GM18517 (cell line): ENCODE measurements around the gene OR14A16.

Experiments
- ATAC-seq: cut with Tn5 transposase; IDR thresholded peaks from one replicate; pipeline ENCODE4 v1.9.1; 2021; ENCODE audit warnings: mild to moderate bottlenecking, moderate library complexity; ENCODE audit not compliant: unreplicated experiment

OR14A16 gene, protein sequence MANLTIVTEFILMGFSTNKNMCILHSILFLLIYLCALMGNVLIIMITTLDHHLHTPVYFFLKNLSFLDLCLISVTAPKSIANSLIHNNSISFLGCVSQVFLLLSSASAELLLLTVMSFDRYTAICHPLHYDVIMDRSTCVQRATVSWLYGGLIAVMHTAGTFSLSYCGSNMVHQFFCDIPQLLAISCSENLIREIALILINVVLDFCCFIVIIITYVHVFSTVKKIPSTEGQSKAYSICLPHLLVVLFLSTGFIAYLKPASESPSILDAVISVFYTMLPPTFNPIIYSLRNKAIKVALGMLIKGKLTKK

DNA sequence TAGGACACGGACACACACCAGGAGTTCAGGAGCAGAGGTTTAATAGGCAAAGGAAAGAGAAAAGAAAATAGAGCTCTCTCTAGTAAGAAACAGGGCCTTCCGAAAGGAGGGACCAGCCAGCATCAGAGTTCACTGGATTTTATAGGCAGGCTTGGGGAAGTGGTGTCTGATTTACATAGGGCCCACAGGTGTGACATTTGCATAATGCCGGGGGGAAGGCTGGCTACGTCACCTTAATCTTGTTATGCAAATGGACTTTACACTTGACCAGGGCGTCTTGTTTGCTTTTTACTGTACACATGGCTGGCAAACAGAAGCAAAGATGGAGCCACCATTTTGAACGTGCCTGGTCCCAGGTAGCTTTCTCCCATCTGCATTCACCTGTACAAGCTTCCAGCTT, at the start of gene OR14A16:
OR14A16 (minus strand) TSS at position 97 of the 400 bp plus-strand sequence. CDS start 8,390 bp downstream, outside the sequence.
- ATAC-seq, result no peak

DNA sequence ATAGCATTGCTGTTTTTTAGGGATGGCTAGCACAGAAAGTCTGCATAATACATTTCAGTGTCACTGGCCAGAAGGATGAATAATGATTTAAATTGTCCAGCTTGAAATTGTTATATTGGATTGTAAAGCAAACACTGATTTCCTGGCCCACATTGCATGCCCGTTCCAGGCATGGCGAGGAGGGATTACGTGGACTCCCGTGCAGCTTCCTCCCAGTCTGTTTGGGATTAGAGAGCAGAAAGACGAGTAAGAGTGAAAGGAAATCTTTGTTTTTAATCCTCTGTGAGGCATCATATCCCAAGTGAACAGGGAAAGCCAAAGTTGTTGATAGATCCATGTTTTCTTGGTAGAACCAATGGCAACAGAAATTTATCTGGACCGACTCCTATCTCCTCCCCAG, 41.5 kb upstream of the OR14A16 start:
- ATAC-seq, result no peak

DNA sequence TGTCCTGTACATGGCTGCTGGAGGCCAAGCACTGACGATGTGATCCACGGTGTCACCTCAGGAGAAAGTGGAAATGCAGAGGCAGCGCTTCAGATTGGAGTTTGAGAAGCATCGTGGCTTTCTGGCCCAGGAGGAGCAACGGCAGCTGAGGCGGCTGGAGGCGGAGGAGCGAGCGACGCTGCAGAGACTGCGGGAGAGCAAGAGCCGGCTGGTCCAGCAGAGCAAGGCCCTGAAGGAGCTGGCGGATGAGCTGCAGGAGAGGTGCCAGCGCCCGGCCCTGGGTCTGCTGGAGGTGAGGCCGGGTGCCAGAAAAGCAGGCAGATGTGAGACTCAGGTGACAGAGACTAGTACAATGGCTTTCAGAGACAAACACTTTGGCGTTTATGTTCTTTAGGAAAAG, 40.7 kb upstream of the OR14A16 start:
- no peak for ATAC-seq

DNA sequence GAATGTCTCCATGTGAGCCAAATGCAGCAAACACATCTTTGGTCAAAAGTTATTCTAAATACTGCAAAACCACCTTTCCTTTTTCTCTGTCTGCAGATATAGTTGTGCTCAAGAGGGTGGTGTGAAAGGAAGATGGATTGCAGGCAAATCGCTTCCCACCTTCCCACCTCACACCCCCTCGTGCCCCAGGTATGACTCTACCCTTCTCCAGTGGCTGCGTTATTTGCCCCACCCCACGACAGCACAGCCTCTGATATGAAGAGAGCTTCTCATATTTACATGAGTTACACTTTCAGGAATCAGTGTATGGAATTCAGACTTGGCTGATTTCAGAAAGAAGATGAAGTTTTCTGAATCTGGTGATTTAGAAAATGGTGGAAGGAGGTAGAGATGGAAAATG, 38.8 kb upstream of the OR14A16 start:
- ATAC-seq, result no peak

DNA sequence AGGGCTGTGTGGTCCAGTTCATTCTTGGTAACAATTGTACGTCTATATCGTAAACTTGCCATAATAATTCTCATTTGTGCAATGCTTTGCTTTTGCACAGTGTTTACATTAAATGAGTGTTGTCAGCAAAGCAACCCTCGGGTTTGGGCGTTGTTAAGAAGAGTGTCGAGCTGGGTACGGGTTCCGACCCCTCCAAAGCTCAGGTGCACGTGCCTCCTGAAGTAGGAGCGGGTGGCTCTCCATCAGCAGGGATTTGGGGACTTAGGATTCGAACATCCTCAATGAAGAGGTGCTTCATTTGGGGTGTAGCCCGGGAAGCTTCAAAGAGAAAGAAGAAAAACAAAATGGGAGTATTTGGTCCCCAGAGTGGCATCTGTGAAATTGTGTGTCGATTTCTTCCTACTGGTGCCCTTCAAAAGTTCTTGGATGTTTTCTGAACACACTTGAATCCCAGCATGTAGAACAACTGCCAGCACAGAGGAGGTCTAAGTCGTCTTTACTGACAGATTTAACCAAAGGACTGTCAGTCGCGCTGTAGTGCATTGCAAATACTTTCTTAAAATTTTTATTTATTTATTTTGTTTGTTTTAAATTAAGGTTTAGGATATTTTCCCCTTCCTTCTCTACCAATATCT, 34.2 kb upstream of the OR14A16 start:
- ATAC-seq, result no peak

DNA sequence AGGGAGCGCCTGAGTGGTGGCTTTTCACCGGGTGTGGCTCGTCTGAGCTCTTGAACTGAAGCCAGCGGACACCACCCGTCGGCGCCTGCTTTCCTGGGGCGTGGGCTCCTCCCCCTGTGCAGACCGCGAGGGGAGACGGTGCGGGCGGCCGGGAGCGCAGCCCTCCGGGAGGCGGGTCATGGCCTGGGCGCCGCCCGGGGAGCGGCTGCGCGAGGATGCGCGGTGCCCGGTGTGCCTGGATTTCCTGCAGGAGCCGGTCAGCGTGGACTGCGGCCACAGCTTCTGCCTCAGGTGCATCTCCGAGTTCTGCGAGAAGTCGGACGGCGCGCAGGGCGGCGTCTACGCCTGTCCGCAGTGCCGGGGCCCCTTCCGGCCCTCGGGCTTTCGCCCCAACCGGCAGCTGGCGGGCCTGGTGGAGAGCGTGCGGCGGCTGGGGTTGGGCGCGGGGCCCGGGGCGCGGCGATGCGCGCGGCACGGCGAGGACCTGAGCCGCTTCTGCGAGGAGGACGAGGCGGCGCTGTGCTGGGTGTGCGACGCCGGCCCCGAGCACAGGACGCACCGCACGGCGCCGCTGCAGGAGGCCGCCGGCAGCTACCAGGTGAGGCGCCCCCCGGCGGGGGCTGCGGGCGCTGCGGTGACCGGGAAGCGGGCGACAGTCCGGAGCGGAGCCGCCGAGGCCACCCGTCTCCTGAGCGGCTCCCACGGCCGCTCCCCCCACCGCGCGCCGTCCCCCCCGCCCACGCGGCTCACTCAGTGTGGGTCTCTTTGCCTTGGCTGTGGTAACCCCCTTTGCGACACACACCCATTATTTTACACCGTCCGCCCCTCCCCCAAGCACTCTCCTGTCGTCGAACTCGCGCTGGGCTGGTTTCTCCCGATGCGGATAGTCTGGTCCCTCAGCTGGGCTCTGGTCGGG, 33.4 kb upstream of the OR14A16 start, which contains the start of gene TRIM58:
TRIM58 (plus strand) TSS at position 119 of the 916 bp plus-strand sequence; CDS start at position 179, 60 bp downstream.
- ATAC-seq, result no peak

DNA sequence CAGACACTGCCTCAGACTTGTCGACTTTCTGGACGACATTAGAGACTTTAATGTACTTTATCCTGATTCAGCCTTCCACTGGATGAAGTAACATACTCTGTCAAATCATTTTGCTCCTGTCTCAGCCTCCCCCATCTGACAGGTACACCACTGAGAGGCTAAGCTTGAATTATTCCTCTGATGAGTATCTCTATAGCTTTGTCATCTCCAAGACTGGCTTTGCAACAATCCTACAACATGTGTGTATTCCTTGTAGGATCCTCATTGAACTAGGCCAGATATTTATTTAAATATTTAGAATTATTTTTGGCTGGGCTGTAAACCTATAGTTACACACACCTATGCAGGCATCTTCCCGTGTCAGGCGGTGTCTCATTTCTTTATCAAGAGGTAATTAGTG, 32.0 kb upstream of the OR14A16 start:
- ATAC-seq, result no peak

DNA sequence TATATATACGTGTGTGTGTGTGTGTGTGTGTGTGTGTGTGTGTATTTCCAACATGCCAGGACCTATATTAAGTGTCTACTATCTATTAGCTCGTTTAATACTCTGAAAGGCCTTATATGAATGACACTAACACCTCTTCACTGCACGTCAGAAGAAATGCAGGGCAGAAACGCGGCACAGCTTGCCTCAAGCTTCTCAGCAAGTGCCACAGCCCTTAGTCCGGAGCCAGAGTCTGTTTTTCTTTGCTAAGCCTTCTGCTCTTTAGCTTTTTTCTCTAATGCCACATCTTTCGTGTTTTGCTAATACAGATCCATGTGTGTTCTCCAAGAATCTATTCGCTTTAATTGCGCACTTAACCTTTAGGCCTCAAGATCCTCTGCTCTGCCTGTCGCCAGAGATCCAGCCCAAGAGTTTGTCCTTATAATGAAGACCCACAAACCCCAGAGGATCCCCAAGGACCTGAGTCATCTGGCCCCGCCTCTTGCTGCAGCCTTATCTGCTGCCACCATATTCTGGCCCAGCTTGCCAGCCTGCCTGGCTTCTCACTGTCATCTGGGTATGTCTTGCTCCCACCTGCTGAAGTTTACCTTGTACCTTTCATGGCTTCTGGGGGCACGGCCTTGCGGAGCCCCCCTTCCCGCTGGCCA, 31.1 kb upstream of the OR14A16 start:
- no peak for ATAC-seq

DNA sequence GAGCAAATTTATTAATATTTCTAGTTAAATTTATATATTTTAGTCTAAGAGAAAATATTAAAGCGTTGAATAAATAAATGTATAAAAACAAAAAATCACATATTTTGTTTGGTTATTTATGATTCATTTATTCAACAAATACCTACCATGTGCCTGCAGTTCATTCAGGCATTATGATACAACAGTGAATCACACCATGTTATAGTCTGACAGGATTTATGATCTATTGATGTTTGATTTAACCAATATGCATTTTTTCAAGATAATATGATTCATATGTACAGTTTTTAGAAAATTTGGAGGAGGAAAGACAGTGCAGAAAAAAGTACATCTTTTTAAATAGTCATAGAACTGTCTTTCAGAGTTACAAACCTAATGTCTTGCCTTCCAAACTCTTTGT, 25.7 kb upstream of the OR14A16 start:
- ATAC-seq, result no peak

DNA sequence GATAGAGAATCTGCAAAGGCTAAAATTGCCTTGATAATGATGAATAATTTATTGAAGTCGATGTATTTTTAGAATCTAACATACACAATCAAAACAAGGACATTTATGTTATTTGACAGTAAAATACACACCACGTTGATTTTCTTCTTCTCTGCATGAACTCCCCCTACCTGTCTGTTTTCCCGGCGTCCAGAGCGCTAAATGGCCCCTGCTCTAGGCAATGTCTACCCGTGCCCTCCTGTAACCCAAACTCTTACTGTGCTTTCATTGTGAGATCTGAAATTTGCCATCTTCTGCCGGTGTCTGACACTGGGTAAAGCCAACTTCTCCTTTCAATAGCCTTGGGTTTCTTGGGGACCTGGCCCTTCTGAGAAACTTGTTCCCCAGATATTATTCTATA, 24.4 kb upstream of the OR14A16 start:
- ATAC-seq, result no peak

DNA sequence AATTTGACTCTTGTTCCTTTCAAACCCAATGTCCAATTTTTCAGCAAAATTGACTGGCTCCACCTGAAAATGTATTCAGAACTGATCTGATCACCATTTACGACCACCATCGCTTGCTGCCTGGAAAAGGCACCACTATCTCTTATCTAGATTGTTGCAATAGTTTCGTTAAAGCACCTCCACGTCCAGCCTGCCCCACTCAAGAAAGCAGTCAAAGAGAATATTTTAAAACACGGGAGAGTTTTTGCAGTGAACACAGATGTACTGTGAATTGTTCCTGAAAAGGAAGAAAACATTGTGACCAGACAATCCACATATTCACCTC, 21.7 kb upstream of the OR14A16 start:
- no peak for ATAC-seq

DNA sequence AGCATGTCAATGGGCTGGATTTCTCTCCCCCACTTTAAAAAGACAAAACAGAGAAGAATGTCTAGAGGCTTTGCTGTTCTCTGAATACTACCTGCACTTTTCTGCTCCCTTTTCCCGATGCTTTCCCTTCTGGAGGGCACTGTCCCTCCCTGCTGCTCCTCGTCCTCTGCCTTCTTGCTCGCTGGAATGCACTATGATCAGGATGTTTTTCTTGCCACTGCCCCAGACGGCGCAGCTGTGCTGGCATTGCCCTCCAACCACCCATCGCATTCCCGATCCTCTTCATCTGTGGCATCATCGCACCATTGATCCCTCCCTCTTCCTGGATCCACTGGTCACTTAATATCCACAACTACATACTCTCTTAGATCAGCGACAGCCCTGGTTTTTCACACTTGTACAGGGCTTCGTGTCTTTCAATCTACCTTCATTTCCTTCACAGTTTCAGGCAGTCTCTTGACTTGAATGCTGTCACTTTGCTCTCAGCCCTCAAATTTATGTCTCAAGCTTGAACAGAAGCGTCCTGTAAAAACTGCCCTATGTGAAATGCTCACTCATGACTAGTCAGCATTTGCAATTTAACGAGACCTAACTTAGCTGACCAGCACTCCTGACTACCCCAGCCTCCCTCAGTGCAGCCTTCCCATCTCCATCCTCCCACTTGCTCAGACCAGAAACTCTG, 21.2 kb upstream of the OR14A16 start:
- no peak for ATAC-seq

DNA sequence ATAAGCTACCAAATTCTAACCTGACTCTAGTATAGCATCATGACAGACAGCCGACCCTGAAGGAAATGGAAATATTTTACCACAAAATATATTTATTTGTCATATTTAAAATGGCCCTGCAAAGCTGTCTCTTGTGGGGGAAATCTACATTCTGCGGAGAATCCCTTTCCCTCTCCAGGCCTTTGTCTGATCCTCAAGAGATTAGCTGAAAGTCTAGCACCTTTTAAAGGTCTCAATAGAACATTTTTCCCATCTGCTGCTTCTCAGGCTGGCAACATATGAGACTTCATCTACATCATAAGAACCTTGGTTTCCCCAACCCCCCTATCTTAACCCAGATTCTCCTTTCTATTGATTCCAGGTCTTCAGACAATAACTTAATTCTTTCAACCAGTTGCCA, 19.5 kb upstream of the OR14A16 start:
- no peak for ATAC-seq

DNA sequence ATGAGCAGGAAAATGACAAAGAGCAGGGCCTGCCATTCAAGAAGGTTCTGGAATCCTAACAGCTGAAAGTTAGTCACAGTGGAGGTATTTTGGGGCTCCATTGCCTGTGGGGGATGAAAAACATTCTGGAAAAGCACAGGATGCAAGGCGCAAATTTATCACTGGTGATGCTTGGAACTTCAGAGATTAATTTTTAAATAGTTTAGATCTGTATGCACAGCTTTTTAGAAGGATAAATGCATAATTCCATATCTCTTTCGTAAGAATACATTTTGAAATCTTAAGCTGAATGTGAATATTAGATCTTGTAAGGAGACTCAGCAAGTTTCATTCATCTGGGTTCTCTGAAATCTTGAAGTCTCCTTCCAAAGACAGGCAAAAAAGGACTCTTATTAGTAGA, 17.9 kb upstream of the OR14A16 start, which contains the start of gene OR11L1:
OR11L1 (minus strand) TSS at position 101 of the 400 bp plus-strand sequence; CDS start at position 101, 0 bp downstream.
- ATAC-seq, result no peak

DNA sequence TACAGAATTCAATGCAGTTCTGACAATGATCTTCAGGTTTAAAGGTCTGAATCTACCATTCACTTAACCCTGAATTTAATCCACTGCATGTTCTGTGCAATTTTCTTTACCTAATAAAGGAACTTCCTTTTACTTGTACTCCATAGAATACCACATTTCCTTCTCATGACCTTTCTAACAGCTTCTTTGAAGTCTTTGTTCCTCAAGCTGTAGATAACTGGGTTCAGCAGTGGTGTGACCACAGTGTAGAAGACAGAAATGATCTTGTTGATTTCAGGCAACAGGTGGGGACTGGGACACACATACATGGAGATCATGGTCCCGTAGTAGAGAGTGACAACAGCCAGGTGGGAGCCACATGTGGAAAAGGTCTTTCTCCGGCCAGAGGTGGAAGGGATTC, 16.9 kb upstream of the OR14A16 start:
- ATAC-seq, result no peak

DNA sequence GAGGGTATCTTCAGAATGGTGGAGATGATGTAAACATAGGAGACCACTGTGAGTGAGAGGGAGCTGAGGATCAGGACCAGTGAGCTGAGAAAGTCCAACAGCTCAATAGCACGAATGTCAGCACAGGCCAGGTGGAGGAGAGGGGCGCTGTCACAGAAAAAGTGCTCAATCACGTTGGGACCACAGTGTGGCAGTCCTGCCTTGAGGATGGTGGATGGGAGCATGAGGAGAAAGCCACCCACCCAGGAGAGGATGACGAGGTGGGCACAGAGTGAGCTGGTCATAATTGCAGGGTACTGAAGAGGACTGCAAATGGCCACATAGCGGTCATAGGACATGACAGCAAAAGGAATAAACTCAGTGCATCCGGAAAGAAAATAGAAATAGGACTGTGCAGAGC, 9.7 kb upstream of the OR14A16 start:
- ATAC-seq, result no peak

DNA sequence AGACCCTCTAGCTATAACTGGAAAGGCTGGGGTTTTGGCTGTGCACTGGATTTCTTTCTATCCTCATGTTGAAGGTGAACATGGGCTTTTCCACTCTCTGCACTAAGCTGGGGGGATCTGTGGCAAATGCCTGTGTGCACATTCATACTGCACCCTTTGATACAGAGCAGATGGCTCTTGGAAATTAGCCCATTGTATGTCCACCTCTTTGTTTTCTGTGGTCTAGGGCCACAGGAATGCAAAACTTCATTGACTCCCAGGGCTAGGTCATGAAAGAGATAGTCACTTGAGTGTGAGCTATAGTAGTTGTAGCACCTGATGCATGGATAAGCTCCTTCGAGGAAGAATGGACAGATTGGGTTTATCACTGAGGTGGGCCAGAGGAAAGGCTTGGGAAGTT, 5.7 kb upstream of the OR14A16 start:
- no peak for ATAC-seq

DNA sequence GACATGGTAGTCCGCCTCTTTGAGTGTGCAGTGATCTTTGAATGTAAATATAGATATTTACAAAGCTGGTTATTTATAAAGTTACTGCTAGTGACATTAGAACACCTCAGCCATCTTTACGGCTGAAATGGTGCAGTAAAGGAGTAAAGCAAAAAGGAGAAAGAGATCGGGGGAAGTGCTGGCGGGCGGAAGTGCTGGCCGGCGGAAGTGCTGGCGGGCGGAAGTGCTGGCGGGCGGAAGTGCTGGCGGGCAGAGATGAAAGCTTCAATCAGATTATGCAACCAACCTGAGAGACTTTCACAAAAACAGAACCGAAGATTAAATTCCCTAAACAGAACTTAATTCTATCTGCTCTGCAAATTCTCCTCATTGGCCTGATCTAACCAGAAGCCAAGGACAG, 1.4 kb upstream of the OR14A16 start:
- no peak for ATAC-seq

DNA sequence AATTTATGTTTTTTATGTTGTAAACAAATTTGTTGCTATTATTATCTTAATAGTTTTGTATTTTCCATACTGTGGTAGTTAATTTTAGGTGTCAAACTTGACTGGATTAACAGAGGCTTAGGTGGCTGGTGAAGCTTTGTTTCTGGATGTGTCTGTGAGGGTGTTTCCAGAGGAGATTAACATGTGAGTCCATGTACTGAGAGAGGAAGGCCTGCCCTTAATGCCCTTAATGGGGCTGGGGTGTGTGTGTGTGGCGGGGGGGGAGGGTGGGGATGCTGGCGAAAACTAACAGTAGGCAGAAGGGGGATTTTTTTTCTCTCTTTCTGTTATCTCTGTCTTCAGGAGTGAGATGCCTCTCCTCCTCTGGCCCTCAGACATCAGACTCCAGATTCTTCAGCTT, 1.9 kb downstream of the OR14A16 start:
- ATAC-seq, result no peak

DNA sequence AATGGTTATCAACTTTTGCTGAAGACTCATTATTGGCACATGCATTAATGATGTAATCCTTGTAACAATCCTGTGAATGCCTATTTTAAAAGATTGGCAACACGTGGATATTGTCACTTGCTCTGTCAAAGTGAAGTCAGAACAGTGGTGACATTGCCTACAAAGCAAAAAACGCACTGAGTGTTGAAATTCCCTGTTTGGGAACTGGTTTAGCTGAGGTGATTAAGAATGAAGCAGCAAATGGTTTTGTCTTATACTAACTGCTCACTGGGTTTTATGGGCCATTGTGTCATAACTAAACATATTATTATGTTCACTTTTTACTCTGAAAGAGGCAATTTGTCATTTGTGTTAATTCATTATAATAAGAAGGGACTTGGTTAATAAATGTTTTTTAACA, 11.3 kb downstream of the OR14A16 start:
- no peak for ATAC-seq

DNA sequence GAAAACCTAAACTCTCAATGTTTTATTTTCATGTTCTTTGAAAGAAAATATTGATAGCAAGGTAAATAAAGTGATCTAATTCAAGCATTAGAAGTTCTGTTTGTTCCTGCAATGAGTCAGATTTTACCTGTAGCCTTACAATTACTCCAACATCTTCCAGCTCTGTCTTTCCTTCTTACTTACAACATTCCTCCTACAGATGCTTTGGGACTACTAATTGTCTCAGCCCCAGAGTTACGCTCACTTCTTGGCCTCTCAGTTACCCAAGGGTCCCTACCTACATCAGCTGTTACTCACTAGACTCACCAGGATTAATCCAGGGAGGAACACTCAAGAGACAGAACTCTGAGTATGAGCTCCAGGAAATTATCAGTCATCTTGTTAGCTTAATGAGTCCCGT, 26.4 kb downstream of the OR14A16 start:
- no peak for ATAC-seq
